ENCODE results near the gene SIAE.
A peak's percentile ranks its signal among the peaks of the same experiment; 100 is the strongest.

SIAE gene

GRCh38 chr11:124678416-124678815 lies 4.9 kb upstream of the SIAE start:
- no peak for DNase-seq (ENCODE audit: low spot score)
- no peak for TF ChIP-seq CTCF (IDR thresholded peaks at IDR 0.05; ENCODE audit: extremely low read depth, missing control alignments)

GRCh38 chr11:124676386-124676785 lies 2.8 kb upstream of the SIAE start:
- TF ChIP-seq CTCF (IDR thresholded peaks at IDR 0.05; ENCODE audit: extremely low read depth, missing control alignments), result no peak
- DNase-seq (ENCODE audit: low spot score), result no peak

GRCh38 chr11:124674571-124674970 lies 1.0 kb upstream of the SIAE start:
- DNase-seq (ENCODE audit: low spot score), result no peak
- TF ChIP-seq CTCF (IDR thresholded peaks at IDR 0.05; ENCODE audit: extremely low read depth, missing control alignments), result no peak

GRCh38 chr11:124674168-124674517 lies 604 bp upstream of the SIAE start:
- no peak for TF ChIP-seq CTCF (IDR thresholded peaks at IDR 0.05; ENCODE audit: extremely low read depth, missing control alignments)
- no peak for DNase-seq (ENCODE audit: low spot score)

GRCh38 chr11:124672536-124673215 lies 863 bp downstream of the SIAE start:
- TF ChIP-seq CTCF (IDR thresholded peaks at IDR 0.05; ENCODE audit: extremely low read depth, missing control alignments), result no peak
- DNase-seq (ENCODE audit: low spot score), result no peak

GRCh38 chr11:124670732-124671131 lies 2.8 kb downstream of the SIAE start:
- DNase-seq (ENCODE audit: low spot score), result peak; percentile 15
- no peak for TF ChIP-seq CTCF (IDR thresholded peaks at IDR 0.05; ENCODE audit: extremely low read depth, missing control alignments)

- DNase-seq (ENCODE audit: low spot score), result peak; percentile 73
- TF ChIP-seq CTCF (IDR thresholded peaks at IDR 0.05; ENCODE audit: extremely low read depth, missing control alignments), result peak; percentile 75
Measured at GRCh38 chr11:124669193-124669592, 4.3 kb downstream of the SIAE start.
